Endothelial cell of umbilical vein (primary cell): ENCODE results near the gene ZIC3. TPM values are rescaled to one million over a fixed set of nuclear protein-coding genes. Genes with fewer than 3 reads are reported as not detected.

Experiments
- Bru-seq: library from RNA; stranded (reverse); fragments of 400-500 nt; gene quantifications from one replicate; lab custom pipeline; 2021; lab: Mats Ljungman, UMichigan
- BruChase-seq, 2 experiments: library from RNA; stranded (reverse); fragments of 400-500 nt; gene quantifications; one replicate each; lab custom pipeline; 2021; lab: Mats Ljungman, UMichigan
- BruUV-seq: library from RNA; stranded (reverse); fragments of 400-500 nt; replicated peaks from 2 replicates; lab custom pipeline; 2021; lab: Mats Ljungman, UMichigan
- CTCF ChIA-PET: fragments of 300-600, 350-600 bp; sonication (Branson Sonifier 250); formaldehyde crosslinking; loops from one replicate; lab custom pipeline; 2021; ENCODE audit warnings: antibody characterized with exemption, inconsistent platforms; lab: Charles Lee
- POLR2A ChIA-PET: fragments of 300-600, 350-600 bp; sonication (Branson Sonifier 250); formaldehyde crosslinking; loops from one replicate; lab custom pipeline; 2021; ENCODE audit warnings: antibody characterized with exemption, inconsistent platforms; lab: Charles Lee
- DNase-seq: peaks from one replicate; pipeline ENCODE4 v3.0.0-alpha.2; 2011; ENCODE audit warnings: low read depth, low spot score
- FAIRE-seq: peaks from 2 replicates; lab custom pipeline; 2011; peaks lifted over from hg19 to GRCh38; lab: Jason Lieb, UNC
- H2AFZ ChIP-seq: 2 replicates; pipeline ENCODE4 v1.6.0; 2012; ENCODE audit warnings: low read depth, low read length, control low read depth, inconsistent platforms
- H3K27ac ChIP-seq: 2 replicates; pipeline ENCODE4 v1.5.1; 2011; ENCODE audit warnings: low read depth, mild to moderate bottlenecking, control low read depth, low read length, moderate library complexity; ENCODE audit not compliant: insufficient read depth
- H3K27me3 ChIP-seq, 2 experiments: 2 replicates each; pipeline versions ENCODE4 v1.6.0 to v1.6.1; 2011; ENCODE audit warnings: low read length in 2 of 2, mixed read lengths in 1 of 2; ENCODE audit not compliant: control insufficient read depth in 2 of 2, insufficient read depth in 2 of 2
- H3K36me3 ChIP-seq, 2 experiments: 2 replicates in 1 of 2; 3 replicates in 1 of 2; pipeline ENCODE4 v1.5.1; 2011; ENCODE audit warnings: low read length in 2 of 2, mild to moderate bottlenecking in 1 of 2, moderate library complexity in 1 of 2; ENCODE audit not compliant: control insufficient read depth in 2 of 2, insufficient read depth in 2 of 2; ENCODE audit errors: extremely low read depth in 1 of 2
- H3K4me1 ChIP-seq: 3 replicates; pipeline ENCODE4 v1.5.1; 2011; ENCODE audit warnings: mild to moderate bottlenecking, low read length; ENCODE audit not compliant: control insufficient read depth, insufficient read depth; ENCODE audit errors: extremely low read depth
- H3K4me2 ChIP-seq: 2 replicates; pipeline ENCODE4 v1.6.1; 2011; ENCODE audit warnings: low read length, control low read depth, mixed read lengths; ENCODE audit not compliant: insufficient read depth
- H3K4me3 ChIP-seq, 3 experiments: fragments of 200-600 bp in 1 of 3; sonication (generic), shearing (Covaris generic) in 1 of 3; replicated peaks in 1 of 3; 2 replicates each; pipeline ENCODE4 v1.5.1; 2011 to 2016; ENCODE audit warnings: control low read depth in 3 of 3, low read length in 3 of 3, mild to moderate bottlenecking in 2 of 3, inconsistent platforms in 1 of 3, low read depth in 1 of 3, moderate library complexity in 1 of 3; ENCODE audit not compliant: insufficient read depth in 1 of 3
- H3K79me2 ChIP-seq: 2 replicates; pipeline ENCODE4 v1.6.0; 2012; ENCODE audit warnings: low read length, inconsistent platforms; ENCODE audit not compliant: control insufficient read depth, insufficient read depth
- H3K9ac ChIP-seq: replicated peaks from 2 replicates; pipeline ENCODE3; 2011; ENCODE audit warnings: low read length, control low read depth; ENCODE audit not compliant: insufficient read depth; ENCODE audit errors: extremely low read depth
- H3K9me1 ChIP-seq: replicated peaks from 3 replicates; pipeline ENCODE4 v1.6.0; 2011; ENCODE audit warnings: mild to moderate bottlenecking, low read length; ENCODE audit not compliant: control insufficient read depth, insufficient read depth; ENCODE audit errors: extremely low read depth
- H3K9me3 ChIP-seq: replicated peaks from 2 replicates; pipeline ENCODE4 v1.5.1; 2012; ENCODE audit warnings: low read length, inconsistent platforms; ENCODE audit not compliant: control insufficient read depth, insufficient read depth
- H4K20me1 ChIP-seq: replicated peaks from 2 replicates; pipeline ENCODE3; 2011; ENCODE audit warnings: mild to moderate bottlenecking, low read length; ENCODE audit not compliant: control insufficient read depth, insufficient read depth; ENCODE audit errors: extremely low read depth
- CTCF ChIP-seq, 2 donors: IDR thresholded peaks; 1 replicate in 1 of 2; 2 replicates in 1 of 2; pipeline ENCODE4 v1.5.1; 2011; ENCODE audit warnings: low read length in 2 of 2, mild to moderate bottlenecking in 2 of 2, moderate library complexity in 2 of 2, control low read depth in 1 of 2, inconsistent platforms in 1 of 2, low read depth in 1 of 2; ENCODE audit not compliant: insufficient read depth in 1 of 2; ENCODE audit errors: extremely low read depth in 1 of 2
- EZH2 ChIP-seq: IDR thresholded peaks from 2 replicates; pipeline ENCODE4 v1.6.1; 2012; ENCODE audit warnings: borderline replicate concordance, low read depth, mild to moderate bottlenecking, moderate library complexity, low read length, inconsistent platforms; ENCODE audit not compliant: severe bottlenecking
- FOS ChIP-seq: IDR thresholded peaks from 2 replicates; pipeline ENCODE4 v1.6.1; 2011; ENCODE audit warnings: mild to moderate bottlenecking, low read length, moderate library complexity, borderline replicate concordance; ENCODE audit not compliant: insufficient read depth
- GATA2 ChIP-seq: IDR thresholded peaks from 2 replicates; pipeline ENCODE4 v1.7.0; 2011; ENCODE audit warnings: low read depth, mild to moderate bottlenecking, moderate library complexity, mixed read lengths, low read length; ENCODE audit not compliant: insufficient read length, insufficient read depth
- JUN ChIP-seq: IDR thresholded peaks from 2 replicates; pipeline ENCODE4 v1.6.1; 2011; ENCODE audit warnings: borderline replicate concordance, low read depth; ENCODE audit not compliant: insufficient read length, insufficient read depth
- MAX ChIP-seq: IDR thresholded peaks from 2 replicates; pipeline ENCODE4 v1.6.1; 2011; ENCODE audit not compliant: insufficient read depth, insufficient read length
- MYC ChIP-seq: IDR thresholded peaks from one replicate; pipeline ENCODE4 v1.6.1; 2011; ENCODE audit warnings: mild to moderate bottlenecking, low read depth, low read length
- POLR2A ChIP-seq: IDR thresholded peaks from 2 replicates; pipeline ENCODE4 v1.6.1; 2012; ENCODE audit warnings: low read depth, mild to moderate bottlenecking, control low read depth, low read length
- POLR2AphosphoS5 ChIP-seq: IDR thresholded peaks from 2 replicates; pipeline ENCODE4 v1.6.1; 2012; ENCODE audit warnings: low read depth, mild to moderate bottlenecking, control low read depth, low read length, moderate library complexity; ENCODE audit not compliant: insufficient read depth
- dilution Hi-C: fragments of 300-500 bp; cut with MboI; formaldehyde crosslinking; loops from one replicate; pipeline ENCODE4 v1.15.0; 2019; ENCODE audit warnings: low sequenced_read_pairs; ENCODE audit not compliant: extremely low pct_ligation_motif_present
- intact Hi-C: fragments of 100-400 bp; cut with micrococcal nuclease; formaldehyde crosslinking; loops from one replicate; pipeline ENCODE4 v1.10.0; 2022
- long read RNA-seq: library from polyadenylated mRNA; stranded (forward); transcript quantifications from one replicate; pipeline ENCODE4 v2.0.0, GENCODE V29; 2021
- polyA minus RNA-seq, 3 experiments: library from RNA; depleted of rRNA, polyadenylated mRNA; stranded (reverse); fragments of >200 nt; gene quantifications; 1 replicate in 1 of 3; 2 replicates in 2 of 3; pipeline ENCODE4 v1.2.3, GENCODE V29; 2011
- polyA plus RNA-seq, 4 experiments: library from polyadenylated mRNA; depleted of rRNA in 3 of 4; stranded (reverse) in 3 of 4; unstranded in 1 of 4; fragments of >200 nt; gene quantifications; 2 replicates each; pipeline versions ENCODE4 v1.2.1 to v1.2.3, GENCODE V29; 2011 to 2012; ENCODE audit warnings: missing spikeins in 1 of 4
- total RNA-seq: library from RNA; stranded (reverse); gene quantifications from 2 replicates; pipeline ENCODE4 v1.2.3, GENCODE V29; 2021

The ZIC3 gene
- total RNA-seq = not detected in 2 replicates
- not detected in 2 replicates for polyA plus RNA-seq
- not detected in 2 replicates for polyA plus RNA-seq (2011; cell fraction: cytosol; rRNA removed)
- polyA plus RNA-seq (2011; cell fraction: nucleus; rRNA removed) = not detected in 2 replicates
- not detected in 2 replicates for polyA plus RNA-seq (2012)
- not detected in 2 replicates for polyA minus RNA-seq
- polyA minus RNA-seq (2011; cell fraction: cytosol; rRNA and poly(A)+ RNA removed) = not detected
- not detected in 2 replicates for polyA minus RNA-seq (2011; cell fraction: nucleus; rRNA and poly(A)+ RNA removed)
- Bru-seq, nascent RNA = not detected
- not detected for BruChase-seq, experiment 1, labeled RNA remaining after a 6-hour chase
- BruChase-seq, experiment 2, labeled RNA remaining after a 2-hour chase = not detected
- long read RNA-seq = 0 reads

DNA sequence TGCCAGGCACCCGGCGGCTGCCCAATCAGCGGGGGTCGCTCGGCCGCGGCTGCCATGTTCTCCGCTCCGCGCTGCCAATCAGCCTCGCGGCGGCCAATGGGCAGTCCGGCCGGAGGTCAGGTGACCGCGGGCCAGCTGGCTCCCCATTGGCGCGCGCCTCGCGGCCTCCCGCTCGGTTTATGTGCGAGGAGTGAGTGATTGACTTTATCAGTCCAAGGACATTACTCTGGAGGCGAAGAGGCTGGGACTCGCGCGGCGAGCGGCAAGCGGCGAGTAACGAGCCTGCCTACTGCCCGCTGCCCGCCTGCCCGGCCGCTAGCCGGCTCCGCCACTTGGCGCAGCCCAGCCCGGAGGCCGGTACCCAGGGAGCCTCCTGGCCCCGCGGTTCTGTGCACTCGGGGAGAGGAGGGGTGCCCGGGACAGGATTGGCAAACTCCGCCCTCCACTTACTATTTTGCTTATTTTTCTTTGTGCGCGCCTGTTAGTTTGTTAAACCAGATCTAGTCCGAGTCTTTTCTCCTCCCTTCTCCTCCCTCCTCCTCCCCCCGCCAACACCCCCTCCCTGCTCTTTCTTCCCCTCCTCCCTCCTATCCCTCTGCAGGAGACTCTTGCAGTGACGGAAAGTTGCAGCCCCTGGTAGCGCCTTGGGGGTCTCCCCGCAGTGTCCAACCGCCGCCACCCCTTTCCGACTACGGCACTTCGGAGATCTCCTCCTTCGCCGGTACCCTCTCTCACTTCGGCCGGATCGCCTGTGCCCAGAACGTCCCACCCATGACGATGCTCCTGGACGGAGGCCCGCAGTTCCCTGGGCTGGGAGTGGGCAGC is at the start of gene ZIC3:
TSS of gene ZIC3 (plus strand) at position 207 of the 825 bp plus-strand sequence. CDS start at position 772, 565 bp downstream.
- H3K4me2 ChIP-seq = no peak within 1 kb of the TSS
- POLR2A ChIA-PET = no interaction called here
- peak; percentile 25 for DNase-seq

More for the DNA sequence above, at the start of gene ZIC3:
- TF ChIP-seq MYC = no peak
- TF ChIP-seq POLR2A = no peak
- no peak for TF ChIP-seq EZH2
- no peak for TF ChIP-seq JUN
- no peak for TF ChIP-seq CTCF (IDR thresholded peaks at IDR 0.05; ENCODE audit: extremely low read depth in 1 of 2, insufficient read depth in 1 of 2, low read depth in 1 of 2, low read length in 2 of 2)
- no peak for TF ChIP-seq FOS
- TF ChIP-seq POLR2AphosphoS5 = no peak
- no peak for TF ChIP-seq GATA2
- TF ChIP-seq MAX = no peak
- Histone ChIP-seq H3K27me3 (peaks cover 36 to 37% of the 10 kb centered on the region in 2 experiments), H3K4me3 (peak within 1 kb of the TSS in 2 of 3 experiments; percentile 11 to 35), H3K4me1 (no peaks in the 10 kb centered on the region), H3K9me3 (no peaks in the 10 kb centered on the region), H3K79me2 (no peaks in the 10 kb centered on the region), H3K9me1 (no peaks in the 10 kb centered on the region), H4K20me1 (no peaks in the 10 kb centered on the region), H3K36me3 (no peaks in the 10 kb centered on the region), H3K9ac (no peak within 1 kb of the TSS), H2AFZ (peak within 1 kb of the TSS; percentile 54), H3K27ac (no peak within 1 kb of the TSS)
- FAIRE-seq = no peak
- CTCF ChIA-PET = no interaction called here
- dilution Hi-C loops = no loop called here
- intact Hi-C loops = no loop called here
- no TSS peak for BruUV-seq
